Neural progenitor cell (in vitro differentiated cells): ENCODE results near the gene TPCN2.

Source experiments
- CTCF ChIP-seq: fragments of 200-600 bp; sonication (generic); IDR thresholded peaks from 2 replicates; pipeline ENCODE4 v1.5.1; 2017; ENCODE audit warnings: antibody characterized with exemption, mild to moderate bottlenecking
- EZH2 ChIP-seq: fragments of 200-600 bp; sonication (generic); IDR thresholded peaks from 2 replicates; pipeline ENCODE4 v1.6.1; 2017; ENCODE audit warnings: antibody characterized with exemption, mild to moderate bottlenecking, moderate library complexity

DNA sequence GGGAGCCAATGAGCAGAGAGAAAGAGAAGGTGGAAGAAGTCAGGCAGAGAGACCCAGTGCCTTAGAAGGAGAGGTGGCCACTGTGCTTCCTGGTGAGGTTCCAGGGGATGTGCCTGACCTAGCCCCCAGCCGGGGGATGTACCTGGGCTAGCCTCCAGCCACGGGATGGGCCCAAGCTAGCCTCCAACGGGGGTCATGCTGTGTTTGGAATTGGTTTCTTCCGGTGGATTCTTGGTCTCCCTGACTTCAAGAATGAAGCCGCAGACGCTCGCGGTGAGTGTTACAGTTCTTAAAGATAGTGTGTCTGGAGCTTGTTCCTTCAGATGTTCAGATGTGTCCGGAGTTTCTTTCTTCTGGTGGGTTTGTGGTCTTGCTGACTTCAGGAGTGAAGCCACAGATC lies 100.1 kb downstream of the TPCN2 start:
- TF ChIP-seq CTCF (no peak), EZH2 (no peak)
